ENCODE data around the gene RMI2. TPM values are rescaled to one million over a fixed set of nuclear protein-coding genes. Genes with fewer than 3 reads are reported as not detected.
"Not testable (repeated sequence)": the region's sequence is repeated elsewhere in the genome, so short reads cannot be mapped to it uniquely, and the experiment has no call there.

Gene RMI2
- total RNA-seq, 1 experiment from 2014 or later, result 14.2 TPM

DNA sequence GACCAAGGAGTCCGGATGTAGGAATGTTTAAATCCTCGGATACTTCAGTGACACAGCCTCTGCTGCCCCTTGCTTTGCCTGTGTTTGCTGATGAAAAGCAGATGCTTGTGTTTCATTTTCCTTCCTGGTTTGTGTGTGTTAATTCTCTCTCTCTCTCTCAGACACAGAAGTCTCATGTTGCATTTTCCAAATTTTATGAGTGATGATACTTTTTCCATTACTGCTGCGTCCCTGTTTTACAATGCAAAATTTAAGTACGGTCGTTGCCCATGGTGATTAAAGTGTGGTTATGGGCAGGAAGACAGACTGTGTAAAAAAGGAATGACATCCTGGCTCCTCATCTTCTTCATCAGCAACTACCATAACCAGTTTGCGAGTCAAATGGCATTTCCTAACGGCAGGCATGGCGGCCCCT is 5.7 kb downstream of the RMI2 start:
- no peak for DNase-seq (ENCODE audit: low read depth)

DNA sequence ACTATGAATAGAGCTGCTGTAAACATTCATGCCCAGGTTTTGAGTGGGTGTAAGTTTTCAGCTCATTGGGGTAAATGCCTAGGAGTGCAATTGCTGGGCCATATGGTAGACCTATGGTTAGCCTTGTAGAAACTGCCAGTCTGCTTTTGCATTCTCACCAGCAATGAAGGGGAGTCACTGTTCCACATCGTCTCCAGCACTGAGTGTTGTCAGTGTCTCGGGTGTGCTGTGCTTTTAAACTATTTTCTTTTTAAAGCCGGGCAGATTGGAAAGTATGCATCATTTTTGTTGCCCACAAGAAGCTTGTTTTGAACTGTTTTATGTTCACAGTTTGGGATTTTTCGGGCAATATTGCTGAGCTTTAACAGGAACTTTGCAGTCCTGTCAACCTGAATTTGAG is 7.9 kb downstream of the RMI2 start:
- DNase-seq (ENCODE audit: low read depth), result no peak

DNA sequence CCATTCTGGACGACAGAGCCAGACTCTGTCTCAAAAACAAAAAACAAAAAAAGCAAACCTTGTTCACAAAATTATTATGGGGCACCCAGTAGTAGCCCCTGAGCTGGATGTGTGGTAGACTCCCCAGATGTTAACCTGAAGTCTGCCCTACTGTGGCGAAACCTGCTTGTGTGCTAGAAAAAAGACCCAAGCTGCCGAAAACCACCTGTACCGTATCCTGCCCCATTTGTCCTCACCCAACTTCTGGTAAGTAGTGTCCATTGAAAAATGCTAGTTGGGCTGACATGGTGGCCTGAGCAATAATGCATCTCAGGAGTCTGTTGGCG is 9.1 kb downstream of the RMI2 start:
- DNase-seq (ENCODE audit: low read depth), result no peak

DNA sequence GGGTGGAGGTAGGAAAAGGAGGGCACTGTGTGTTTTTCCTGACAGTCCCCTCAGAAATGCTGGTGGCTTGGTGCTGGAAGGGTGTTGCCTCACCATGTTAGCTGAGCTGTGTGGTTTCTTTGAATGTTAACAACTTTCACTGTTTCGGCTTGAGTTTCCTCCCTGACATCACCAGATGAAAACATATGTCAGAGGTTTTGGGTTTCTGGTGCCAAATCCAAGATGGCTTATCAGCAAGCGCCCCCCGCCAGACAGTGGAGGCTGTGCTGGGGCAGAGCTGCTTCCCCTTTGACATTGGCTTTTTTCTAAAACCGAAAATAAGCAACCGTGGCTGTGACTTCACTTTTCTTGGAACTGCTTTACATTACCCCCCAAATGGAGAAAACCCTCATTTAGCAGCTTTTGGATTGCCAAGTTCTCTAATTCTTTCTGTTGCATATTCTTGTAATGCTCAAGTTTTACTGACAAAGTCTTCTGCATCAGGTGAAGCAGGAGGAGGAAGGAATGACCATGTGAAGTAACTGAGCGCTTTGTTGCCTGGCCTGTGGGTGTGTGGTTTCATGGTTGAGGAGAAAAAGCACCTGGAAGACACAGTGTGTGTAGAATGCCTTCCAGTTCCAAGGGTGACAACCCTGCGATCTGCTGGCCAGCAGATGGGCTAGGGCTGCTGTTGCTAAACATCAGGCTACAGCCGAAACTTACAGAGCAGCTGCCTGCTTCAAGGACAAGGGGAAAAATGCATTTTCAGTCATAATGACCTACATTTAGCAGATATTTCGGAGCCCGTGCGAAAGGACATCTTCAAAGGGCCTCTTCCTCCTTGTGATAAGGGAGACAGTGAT is 9.7 kb downstream of the RMI2 start:
- no peak for DNase-seq (ENCODE audit: low read depth)

DNA sequence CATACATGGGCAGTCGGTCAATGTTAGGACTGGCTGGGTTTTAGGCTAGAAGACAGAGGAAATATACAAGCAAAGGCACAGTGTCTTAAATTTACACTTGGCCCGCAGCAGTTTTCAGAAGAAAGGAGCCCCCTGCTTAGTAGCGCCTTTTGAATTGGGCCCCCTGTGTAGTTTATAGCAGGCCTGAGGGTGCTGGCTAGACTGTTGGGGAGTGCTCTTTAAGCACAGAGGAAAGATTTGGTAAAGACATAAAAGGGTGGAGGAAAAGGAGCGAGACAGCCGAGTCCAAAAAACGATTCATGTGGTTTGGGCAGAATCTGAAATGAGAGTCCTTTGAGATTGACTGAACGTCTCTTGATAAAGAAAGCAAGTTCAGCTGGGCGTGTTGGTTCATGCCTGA is 10.6 kb downstream of the RMI2 start:
- DNase-seq (ENCODE audit: low read depth), result no peak

DNA sequence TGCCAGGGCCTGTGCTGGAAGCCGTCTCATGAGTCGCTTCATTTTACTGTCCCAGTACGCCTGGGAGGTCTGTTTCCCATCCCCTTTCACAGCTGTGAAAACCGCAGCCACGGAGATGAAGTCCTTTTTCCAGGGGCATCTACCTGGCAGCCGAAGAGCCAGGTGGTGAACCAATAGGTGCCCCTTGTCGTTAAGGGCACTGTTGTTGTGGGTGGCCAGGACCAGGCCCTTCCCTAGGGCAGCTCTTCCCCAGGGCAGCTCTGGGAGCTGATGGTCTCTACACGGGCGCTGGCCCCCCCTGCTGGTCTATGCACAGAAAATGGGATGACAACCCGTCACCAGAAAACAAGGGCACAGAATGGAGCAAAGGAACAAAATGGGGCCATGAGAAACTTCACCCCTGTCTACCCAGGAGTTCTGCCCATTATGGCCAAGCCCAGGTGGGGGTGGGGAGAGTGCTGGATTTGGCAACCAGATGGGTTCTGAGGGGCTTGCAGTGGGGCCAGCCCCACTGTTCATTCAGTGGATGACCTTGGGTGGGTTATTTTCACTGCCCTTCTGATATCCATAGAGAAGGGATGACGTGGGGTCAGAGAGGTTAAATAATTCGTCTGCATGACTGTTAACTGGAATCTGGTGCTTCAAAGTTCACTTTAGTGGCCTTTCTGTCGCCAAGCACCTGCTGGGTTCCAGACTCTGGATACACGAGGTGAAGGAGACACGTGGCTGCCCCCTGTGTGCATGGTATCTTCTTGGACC is 11.5 kb downstream of the RMI2 start:
- peak; percentile 37 for DNase-seq (ENCODE audit: low read depth)

DNA sequence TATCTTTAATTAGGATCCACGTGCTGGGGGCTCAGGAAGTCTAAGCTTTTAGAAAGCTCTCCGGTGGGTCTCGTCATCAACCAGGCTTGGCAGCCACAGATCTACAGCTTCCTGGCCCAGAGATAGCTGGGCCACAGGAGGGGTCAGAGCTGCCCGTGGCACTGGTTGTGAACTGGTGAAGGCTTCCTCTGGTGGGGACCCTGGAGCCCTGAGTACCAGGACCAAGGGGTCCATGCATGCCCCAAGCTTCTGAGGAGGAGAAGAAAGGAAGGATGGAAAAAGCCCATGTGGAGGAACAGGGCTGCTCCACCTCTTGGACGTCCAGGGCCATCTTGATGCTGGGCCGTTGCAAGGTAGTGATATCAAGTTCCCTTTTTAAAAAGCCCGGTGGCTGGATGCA is 13.3 kb downstream of the RMI2 start:
- DNase-seq (ENCODE audit: low read depth), result no peak

DNA sequence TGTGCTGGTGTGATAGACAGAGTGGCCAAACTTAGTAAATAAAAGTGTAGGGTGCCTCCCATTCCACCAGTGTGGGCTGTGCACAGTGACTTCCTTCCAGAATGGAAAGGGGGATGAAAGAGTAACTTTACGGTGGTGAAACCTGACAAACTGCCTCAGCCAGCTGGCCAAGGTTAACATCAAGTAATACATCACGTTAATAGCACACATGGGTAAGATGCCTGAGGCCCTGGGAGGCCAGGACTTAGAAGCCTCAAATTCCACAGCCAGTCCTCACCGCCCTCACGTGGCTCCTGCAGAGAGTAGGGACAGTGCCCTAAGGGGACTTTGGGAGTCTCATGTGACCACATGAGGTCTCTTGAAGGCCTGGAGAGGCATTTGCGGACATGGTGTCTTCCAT is 14.1 kb downstream of the RMI2 start:
- no peak for DNase-seq (ENCODE audit: low read depth)

DNA sequence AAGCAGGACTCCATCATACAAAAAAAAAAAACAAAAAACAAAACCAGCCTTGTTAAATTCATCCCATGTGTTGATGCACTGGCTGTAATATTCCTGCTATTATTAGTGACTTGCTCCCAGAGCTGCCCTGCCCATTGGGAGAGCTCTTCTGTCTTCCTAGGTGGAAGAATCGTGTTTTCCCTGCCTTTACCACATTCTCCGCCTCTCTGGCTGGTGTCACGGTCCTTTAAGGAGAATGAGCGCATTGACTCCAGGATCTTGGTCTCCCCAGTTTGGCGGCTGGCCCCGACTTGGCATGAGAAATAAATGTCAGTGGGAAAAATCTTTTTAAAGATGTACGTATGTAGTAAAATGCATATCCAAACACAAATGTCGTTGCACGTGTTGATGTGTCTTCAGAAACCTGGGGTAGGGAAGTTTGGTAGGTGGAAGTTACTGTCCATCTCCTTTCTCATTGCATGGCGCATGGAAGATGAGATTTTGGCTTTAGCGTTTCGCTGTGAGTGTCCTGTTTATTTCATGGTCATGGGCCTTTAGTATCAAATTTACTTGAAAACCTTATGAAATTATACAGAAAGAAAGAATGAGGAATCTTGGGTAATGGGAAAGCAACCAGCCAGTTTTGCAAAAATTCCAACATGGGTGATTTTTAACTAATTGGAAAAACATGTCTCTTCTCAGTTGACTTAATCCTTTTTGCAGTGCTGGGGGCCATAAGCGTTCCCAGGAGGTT is 15.5 kb downstream of the RMI2 start:
- DNase-seq (ENCODE audit: low read depth), result no peak

DNA sequence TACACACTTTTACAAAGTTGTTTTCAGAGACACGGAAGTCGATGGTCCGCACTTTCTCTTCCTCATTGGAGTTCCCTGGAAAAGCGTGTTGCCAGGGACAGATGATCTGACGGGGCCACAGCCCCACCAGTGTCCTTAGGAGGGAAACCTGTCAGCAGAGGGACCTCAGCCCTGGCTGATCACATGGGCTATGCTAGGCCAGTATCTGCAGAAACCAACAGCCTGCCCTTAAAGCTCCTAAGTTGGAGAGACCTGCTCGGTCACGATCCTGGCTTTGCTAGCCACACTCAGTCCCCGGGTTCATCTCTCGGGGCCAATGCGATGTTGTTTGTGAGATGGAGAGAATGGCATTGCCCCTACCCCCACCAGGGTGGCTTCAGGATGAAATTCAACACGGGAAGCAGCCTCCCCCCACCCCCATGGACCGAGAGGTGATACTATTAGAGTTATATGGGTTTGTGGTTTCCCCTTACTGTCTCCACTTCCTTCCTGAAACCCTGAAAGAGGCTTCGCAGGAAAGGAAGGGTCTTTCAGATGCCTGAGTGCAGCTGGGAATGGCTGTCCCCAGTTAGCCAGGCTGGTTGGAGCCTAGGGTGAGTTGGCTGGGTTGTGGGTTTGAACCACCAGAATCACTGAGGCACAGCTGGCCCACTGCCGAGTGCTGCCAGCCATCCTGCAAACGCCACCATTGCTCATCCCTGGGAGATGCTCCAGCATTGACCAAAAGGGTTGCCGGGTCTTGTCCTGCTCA is 16.6 kb downstream of the RMI2 start:
- DNase-seq (ENCODE audit: low read depth), result peak; percentile 51

DNA sequence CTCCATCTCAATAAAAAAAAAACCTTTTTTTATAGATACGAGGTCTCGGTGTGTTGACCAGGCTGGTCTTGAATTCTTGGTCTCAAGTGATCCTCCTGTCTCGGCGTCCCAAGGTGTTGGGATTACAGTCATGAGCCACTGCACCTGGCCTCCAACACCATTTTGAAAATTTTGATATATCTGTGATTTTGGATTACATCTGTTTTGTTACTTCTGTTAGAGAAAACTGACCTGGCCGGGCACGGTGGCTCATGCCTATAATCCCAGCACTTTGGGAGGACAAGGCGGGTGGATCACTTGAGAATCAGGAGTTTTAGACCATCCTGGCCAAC is 18.6 kb downstream of the RMI2 start:
- no peak for DNase-seq (ENCODE audit: low read depth)

DNA sequence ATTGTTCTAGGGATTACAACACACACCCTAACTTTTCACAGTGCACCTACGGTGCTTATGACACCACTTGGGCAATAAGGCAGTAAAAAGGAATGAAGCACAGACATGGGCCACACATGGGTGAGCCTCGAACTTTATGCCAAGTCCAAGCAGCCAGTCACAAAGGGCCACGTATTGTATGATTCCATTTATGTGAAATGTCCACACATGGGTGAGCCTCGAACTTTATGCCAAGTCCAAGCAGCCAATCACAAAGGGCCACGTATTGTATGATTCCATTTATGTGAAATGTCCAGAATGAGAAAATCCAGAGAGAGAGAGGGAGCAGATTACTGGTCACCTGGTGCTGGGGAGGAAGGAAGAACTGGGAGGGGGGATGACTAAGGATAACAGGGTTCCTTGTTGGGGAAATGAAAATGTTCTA is 22.2 kb downstream of the RMI2 start:
- DNase-seq (ENCODE audit: low read depth), result no peak

DNA sequence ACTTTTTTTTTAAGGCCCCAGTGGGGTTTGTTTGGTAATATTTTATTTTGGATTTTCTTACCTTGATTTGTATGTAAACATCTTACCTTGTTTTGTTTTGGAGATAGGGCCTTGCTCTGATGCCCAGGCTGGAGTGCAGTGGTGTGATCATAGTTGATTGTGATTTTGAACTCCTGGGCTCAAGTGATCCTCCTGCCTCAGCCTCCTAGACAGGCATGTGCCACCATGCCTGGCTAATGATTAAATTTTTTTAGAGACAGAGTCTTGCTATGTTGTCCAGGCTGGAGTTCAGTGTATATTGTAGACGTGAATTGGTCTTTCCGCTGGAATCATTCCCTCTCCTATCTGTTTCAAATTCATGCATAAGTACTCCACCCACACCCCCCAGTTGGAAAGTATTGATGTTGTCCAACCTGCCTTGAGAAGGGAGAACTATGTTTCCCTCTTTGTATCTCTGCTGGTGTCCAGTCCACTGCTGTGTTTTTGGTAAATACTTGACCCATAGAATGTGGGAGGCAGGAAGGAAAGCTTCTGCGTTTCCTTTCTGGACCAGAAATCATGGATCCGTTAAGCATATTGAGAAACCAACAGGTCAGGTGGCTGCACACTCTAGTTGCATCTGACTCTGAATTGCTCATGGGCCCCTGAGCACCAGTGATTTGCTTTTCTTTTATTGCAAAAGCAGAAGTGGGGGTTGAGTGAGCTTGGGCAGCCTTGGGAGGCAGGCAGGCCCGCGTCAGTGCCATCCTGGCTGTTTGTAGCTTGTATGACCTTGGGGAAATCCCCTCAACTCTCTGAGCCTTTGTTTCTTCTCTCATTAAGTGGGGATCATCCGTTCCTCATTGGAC is 25.0 kb downstream of the RMI2 start:
- DNase-seq (ENCODE audit: low read depth), result no peak

DNA sequence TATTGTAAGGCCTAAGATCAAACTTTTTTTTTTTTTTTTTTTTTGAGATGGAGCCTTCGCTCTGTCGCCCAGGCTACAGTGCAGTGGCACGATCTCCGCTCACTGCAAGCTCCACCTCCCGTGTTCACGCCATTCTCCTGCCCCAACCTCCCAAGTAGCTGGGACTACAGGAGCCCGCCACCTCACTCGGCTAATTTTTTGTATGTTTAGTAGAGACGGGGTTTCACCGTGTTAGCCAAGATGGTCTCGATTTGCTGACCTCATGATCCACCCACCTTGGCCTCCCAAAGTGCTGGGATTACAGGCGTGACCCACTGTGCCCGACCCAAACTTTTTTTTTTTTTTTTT is 25.6 kb downstream of the RMI2 start:
- DNase-seq (ENCODE audit: low read depth), result not testable (repeated sequence)

DNA sequence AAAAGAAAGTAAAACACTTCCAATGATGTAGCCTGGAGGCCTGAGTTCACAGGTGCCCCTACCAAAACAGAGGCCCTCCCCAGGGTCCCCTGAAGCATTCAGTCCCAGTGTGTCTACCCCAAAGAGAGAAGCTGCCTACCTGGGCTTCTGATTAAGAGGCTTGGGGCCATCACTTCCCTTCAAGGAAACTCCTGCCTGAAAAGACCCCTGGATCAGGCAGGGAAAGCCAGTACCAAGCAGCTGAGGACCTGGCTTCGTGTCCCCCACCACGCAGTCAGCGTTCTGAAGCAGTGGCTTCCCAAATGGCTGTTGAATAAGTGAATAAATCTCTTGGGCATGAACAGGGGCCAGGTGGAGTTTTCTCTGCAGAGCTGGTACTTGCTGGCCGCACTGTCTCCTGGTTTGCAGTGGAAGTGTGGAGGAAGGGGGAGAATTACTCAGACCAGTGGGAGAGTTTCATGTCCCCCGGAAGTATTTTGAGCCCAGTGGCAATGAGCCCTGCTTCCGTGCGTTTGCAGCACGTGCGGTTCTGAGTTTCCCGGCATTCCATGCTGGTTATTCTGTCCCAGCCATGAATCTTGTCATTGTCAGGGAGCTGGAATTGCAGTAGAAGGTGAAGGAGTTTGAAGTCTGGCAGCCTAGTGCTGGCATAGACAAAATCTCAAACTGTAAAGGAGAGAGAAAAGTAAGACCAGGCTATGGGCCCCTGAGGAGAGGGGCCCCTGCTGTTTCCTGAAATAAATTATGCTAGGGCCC is 27.0 kb downstream of the RMI2 start:
- no peak for DNase-seq (ENCODE audit: low read depth)

DNA sequence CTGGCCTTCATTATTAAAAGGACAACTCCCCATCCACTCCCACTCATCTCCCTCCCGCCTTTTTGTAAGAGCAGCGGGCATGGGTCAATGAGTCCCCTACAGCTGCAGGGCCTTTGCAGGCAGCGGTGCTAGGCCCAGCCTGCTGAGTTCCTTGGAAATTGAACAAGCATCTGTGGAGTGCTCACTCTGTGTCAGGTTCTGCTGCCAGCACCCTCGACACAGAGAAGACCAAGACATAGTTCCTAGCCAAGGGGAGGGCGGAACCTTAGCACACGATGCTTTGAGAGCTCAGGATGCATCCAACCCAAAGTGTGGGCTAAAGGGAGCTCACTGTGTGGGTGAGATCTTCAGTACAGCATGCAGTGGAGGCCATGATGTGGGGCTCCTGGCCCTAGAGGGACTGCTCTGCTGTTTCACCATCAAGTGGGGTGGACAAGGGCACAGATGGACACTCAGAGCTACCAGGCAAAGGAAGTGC is 27.6 kb downstream of the RMI2 start:
- no peak for DNase-seq (ENCODE audit: low read depth)

DNA sequence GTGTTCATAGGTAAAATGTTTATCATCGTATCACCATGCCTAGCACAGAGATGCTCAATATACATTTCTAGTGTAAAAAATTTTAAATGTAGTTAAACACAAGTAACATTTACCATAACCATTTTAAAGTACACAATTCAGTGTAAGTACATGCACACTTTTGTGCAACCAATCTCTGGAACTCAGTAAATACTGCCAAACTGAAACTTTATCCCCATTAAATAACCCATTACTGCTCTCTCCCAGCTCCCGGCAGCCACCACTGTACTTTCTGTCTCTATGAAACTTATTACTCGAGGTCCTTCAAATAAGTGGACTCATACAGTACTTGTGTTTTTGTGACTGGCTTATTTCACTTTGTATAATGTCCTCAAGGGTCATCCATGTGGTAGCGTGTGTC is 29.0 kb downstream of the RMI2 start:
- DNase-seq (ENCODE audit: low read depth), result no peak

DNA sequence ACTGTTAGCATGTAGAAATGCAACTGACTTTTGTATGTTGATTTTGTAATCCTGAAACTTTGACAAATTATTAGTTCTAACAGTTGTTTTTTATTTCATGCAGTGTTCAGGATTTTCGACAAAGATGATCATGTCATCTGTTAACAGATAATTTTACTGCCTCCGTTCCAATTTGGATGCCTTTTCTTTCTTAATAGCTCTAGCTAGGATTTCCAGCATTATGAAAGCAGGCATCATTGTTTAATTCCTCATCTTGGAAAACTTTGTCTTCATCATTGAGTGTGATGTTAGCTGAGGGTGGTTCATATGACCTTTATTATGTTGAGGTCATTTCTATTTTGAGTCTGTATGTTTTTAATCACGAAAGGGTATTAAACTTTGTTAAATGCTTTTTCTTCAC is 31.9 kb downstream of the RMI2 start:
- no peak for DNase-seq (ENCODE audit: low read depth)

DNA sequence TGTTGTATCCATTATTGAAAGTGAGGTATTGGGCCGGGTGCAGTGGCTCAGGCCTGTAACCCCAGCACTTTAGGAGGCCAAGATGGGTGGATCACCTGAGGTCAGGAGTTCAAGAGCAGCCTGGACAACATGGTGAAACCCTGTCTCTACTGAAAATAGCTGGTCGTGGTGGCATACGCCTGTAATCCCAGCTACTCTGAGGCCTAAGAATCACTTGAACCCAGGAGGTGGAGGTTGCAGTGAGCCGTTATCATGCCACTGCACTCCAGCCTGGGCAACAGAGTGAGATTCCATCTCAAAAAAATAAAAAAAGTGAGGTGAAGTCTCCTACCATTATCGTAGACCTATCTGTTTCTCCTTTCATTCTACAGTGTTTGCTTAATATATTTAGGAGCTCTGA is 33.7 kb downstream of the RMI2 start:
- DNase-seq (ENCODE audit: low read depth), result not testable (repeated sequence)

DNA sequence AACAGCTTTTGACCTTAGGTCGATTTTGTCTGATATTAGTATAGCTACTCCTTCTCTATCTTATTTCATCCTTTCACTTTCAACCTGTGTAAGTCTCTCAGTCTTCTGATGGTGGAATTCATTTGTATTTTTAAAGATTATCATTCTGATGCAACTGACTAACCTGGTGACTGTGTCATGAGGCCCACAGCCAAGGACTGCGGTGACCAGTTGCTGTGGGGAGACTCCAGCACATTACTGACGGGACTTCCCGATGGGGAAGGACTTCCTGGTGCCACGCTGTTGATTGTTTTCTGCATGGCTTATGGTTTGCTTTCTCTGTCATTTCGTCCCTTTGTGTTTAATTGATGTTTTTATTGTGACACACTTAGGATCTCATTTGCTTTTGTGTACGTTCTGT is 34.2 kb downstream of the RMI2 start:
- no peak for DNase-seq (ENCODE audit: low read depth)

Measured in LHCN-M2 (cell line).